HTERT RPE-1 (cell line): ENCODE data around the gene DUT.

ENCODE experiments used
- in situ Hi-C: fragments of 300-500 bp; cut with MboI; formaldehyde crosslinking; loops from 4 replicates; pipeline ENCODE4 v1.14.3; 2020; ENCODE audit warnings: low sequenced_read_pairs

Gene DUT

DNA sequence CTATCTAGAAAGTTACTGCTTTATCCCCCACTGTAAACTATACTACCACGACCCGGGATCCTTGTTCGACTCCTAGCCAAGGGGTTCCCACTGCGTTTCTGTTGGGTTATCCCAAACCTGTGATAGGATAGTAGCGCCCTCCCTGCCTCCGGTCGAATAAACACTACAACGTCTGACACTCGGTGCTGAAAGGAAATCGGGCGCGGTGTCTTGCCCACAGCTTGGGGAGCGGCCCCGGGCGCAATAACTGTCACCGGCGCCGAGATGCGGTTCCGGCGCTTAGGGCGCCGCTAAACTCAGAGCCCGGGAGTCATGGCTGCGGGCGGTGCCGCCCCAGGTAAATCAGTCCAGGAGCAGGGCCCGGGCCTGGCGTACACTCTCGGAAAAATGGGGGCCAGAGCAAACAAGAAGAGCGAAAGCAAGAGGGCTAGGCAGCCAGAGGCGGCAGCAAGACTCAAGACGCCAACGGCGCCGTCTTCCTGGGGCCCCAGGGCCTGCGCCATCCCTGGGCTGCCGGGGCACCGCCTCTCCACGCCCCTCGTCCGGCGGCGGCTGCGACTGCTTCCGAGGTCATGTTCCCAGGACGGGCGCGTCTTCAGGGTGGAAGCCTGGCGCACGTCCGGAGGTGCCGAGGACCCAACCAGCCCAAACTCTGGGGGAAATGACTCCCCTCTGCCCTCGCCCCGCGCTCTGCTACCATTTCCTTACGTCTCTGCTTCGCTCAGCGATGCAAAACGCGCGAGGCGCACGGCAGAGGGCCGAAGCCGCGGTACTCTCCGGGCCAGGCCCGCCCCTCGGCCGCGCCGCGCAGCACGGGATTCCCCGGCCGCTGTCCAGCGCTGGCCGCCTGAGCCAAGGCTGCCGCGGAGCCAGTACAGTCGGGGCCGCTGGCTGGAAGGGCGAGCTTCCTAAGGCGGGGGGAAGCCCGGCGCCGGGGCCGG is at the start of gene DUT:
Gene DUT (plus strand): TSS at position 575 of the 941 bp plus-strand sequence. CDS start 87 bp downstream, at position 662.
- in situ Hi-C loops = no loop called here

DNA sequence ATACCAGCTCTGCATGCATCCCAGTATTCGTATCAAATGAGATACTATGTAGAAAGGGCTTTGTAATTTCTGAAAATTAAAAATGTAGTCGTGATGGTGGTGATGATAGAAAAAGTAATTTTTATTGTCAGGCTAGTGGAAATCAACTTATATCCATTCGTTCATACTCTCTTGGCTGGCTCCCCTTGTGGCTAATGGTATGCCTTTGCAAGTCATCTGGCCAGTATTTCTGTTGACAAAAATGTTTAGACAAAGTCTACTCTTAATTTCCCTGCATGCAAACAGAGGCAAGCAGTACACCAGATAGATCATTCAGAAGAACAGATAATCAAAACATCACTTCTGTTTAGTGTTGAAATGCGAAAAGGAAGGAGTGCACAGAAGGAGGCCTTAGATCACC is 49.6 kb upstream of the DUT start:
- in situ Hi-C loops = no loop called here

DNA sequence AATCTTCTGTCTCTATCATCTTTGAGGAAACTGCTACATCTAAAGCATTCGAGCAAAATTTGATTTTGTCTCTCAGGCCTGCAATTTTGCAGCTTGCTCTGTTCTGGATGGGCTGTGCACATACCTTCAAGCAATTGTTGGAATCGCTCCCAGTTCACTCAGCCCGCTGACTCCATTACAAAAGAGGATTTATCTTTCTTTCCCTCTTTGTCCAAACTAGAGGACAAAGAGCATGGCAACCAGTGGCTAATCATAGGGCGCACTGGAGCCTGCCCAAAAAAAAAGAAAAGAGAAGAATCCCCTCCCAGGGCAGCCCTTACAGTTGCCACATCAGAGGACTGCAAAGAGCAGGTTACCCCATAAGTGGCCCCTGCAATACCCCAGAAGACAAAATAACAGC is 49.0 kb upstream of the DUT start:
- in situ Hi-C loops = no loop called here

DNA sequence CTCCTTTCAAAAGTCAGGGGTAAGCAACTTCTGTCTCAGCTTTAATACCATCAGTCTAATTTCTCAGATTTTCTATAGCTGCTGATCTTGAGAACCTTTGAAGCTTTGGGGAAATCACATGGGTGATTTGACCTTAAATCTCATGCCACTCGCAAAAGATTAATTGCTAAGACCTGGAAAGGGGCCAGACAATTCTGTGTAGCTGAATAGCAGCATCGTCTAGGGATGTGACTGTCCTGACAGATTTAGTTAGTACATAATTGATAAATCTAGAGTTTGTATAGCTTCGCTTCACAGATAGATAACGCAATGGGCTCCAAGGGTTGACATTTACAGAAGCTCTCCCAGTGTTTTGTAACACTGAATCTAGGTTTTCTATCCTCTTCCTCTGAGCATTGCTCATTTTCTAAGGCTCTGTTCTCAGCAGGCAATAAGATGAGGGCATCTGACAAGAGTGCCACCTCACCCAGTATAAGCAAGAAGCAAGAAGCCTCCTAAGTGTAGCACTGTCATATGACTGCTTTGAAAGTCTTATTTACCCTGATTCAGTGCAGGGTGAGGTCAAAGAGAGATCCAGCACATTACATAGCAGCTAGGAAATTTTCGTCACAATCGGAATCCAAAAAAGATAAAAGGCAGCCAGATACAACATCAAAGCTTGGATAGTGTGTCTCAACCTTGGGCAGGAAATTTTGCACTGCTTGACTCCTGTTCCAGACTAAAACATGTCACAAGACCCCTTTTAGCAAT is 47.7 kb upstream of the DUT start:
- in situ Hi-C loops = no loop called here

DNA sequence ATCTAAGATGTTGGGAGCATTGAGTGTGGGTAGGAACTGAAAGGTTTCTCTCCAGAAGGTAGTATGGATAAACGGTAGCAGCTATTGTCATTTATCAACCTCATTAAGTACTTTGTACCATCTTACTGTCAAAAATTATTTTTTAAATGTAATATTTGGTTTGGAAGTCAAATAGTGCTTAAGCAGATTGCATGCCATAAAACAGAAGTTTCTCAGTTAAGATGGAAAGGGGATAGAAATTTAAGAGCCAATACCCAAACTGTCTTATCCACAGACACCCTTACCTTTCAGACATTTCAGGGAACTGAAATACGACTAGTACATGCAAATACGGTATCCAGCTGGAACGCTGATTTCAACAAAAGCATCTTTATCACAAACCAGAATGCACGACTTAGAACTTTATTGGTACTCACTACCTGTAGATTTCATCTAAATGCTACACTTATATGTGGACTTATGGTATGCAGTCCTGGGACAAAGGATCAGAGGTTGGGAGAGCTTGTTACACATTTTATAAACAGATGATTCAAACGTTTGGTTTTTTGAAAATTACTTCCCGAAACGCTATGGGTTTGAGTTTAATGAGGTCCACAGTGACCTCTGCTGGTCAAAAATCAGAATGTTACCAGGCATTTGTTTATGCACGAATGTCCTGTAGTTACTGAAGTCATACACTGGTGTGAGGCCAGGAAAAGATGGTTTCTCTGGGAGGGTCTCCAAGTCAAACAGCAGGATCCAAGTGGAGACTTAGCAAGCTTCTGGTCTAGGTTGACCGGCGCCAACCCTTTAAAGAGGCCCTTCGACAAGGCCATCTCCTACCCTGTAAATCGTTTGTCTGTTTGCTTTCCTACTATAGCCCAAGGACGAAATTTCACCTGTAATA is 45.7 kb upstream of the DUT start:
- in situ Hi-C loops = no loop called here

DNA sequence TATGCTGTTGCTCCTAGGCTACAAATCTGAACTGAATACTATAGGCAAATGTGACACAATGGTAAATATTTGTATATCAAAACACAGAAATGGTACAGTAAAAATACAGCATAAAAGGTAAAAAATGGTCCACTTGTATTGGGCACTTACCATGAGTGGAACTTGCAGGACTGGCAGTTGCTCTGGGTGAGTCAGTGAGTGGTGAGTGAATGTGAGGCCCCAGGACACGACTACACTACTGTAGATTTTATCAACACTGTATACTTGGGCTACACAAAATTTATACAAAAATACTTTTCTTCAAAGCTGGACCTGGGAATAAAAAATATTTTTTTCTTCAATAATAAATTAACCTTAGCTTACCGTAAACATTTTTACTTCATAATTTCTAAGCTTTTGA is 41.6 kb upstream of the DUT start:
- in situ Hi-C loops = no loop called here

DNA sequence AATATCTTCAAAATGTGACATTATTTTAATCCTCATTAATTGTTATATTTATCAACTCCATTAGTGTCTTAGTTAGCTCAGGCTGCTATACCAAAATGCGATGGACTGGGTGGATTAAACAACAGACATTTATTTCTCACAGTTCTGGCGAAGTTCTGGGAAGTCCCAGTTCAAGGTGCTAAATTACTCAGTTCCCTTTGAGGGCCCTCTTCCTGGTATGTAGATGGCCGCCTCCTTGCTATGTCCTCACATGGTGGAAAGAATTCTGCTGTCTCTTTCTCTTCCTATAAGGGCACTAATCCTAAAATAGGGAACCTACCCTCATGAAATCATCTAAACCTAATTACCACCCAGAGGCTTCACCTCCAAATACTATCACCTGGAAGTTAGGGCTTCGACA is 38.8 kb upstream of the DUT start:
- in situ Hi-C loops = no loop called here

DNA sequence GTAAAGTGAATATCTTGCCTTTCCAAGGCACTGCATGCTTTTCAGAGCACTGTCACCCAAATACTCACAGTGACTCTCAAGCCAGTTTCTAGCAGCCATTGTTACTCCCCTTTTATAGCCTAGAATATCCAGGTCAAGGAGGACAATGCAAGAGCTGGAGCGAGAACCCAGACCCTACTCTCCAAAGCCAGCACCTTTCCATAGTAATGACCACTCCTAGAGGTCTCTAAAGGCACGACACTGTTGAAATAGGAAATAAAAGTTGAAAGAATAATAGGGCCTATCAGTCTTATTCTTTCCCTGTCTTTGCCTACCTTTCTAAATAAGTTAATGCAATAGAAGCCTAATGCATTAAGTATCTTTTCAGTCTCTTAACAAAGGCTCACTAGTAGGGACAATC is 33.6 kb upstream of the DUT start:
- in situ Hi-C loops = no loop called here

DNA sequence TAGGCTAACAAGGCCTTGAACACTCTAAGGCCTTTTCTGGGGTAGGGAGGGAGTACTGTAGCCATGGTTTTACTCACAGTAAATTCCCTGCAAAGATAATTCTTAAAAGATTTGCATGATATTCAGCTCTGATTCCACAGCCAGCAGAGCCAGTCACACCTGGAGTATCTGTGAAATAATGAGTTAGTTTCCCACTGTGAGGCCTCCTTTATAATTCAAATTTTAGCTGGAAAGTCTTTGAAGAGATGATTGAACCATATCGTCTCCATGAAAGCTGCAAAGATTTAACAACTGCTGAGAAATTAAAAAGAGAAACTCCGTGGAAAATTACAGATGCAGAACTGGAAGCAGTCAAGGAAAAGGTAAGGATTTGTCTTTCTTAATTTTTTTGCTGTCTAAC is 32.3 kb upstream of the DUT start:
- in situ Hi-C loops = no loop called here

DNA sequence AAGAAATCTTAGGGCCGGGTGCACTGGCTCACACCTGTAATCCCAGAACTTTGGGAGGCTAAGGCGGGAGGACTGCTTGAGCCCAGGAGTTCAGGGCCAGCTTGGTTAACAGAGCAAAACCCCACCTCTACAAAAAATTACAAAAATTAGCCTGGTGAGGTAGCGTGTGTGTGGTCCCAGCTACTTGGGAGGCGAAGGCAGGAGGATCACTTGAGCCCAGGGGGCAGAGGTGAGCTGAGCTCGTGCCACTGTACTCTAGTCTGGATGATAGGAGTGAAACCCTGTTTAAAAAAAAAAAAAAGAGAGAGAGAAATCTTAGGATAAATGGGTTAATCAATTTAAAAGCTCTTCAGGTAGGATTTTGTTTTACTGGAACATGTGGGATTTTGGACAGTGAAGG is 31.2 kb upstream of the DUT start:
- in situ Hi-C loops = no loop called here

DNA sequence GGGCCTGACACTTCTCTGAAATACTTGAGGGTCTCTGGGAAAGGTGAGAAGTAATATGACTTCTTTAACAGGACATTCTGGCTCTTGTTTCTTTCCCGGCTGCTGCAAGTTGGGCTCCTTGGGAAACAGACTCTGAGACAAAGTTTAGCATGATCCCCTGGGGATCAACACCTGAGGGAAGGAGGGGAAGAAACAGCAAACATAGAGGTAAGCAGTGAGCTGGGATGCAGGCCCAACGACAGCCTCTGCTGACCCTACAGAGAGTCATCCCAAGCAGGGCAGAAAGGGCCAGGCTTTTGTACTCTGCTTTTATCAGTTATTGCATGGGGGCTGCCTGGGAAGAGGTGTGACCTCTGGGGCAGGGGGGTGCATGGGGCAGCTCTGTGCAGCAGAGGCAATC is 26.8 kb upstream of the DUT start:
- in situ Hi-C loops = no loop called here

DNA sequence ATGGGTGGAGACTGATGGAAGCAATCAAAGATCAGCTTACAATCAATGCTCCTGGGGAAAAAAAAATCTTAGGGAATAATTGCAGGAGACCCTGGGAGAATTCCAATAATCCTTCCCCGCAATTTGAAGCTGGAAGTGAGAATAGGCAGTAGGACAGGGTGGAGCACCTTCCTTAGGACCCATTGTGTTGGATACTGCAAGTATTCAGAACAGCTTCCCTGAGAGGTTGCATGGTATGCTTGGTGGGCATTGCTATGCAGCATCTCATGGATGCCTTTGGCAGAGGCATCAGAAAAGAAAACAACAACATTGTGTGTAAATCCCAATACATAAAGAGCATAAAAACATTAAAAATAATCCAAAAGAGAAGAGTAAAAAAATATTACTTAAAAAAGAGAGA is 24.6 kb upstream of the DUT start:
- in situ Hi-C loops = no loop called here

DNA sequence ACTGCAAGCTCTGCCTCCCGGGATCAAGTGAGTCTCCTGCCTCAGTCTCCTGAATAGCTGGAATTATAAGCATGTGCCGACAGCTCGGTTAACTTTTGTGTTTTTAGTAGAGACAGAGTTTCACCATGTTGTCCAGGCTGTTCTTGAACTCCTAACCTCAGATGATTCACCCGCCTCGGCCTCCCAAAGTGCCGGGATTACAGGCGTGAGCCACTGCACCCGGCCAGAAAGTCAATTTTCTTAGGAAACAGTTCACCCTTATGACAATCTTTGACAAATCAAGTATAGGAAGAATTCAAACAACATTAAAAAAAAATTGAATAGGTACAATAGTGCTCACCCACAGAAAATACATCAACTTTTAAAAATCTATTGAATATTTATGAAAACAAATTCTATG is 23.6 kb upstream of the DUT start:
- in situ Hi-C loops = no loop called here

DNA sequence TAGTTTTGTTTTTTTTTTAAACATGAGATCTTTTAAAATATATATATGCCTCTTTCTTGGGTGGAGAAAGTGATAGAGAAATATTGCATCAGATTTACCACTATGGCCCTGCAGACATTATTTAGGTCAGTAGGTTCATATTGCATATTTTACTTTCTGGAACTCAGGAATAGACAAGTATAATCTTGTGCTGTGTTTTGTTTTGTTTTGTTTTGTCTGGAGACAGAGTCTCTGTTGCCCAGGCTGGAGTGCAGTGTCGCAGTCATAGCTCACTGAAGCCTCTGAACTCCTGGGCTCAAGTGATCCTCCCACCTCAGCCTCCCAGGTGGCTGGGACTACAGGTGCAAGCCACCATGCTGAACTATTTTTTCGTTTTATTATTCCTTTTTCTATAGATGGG is 21.5 kb upstream of the DUT start:
- in situ Hi-C loops = no loop called here

DNA sequence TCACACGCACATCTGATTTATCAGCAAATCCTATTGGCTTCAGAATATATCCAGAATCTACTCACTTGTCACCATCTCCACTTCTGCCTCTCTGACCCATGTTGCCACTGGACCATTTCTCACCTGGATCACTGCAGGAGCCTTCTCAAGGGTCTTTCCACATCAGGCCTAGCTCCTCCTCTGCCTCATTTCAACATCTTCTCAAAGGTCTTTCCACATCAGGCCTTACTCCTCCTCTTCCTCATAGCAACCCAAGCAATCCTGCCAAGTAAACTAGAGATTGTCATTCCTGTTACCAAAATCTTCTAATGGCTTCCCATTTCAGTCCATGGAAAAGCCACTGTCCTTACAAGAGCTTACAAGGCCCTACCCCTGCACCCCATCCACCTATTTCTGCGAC is 18.0 kb upstream of the DUT start:
- in situ Hi-C loops = no loop called here

DNA sequence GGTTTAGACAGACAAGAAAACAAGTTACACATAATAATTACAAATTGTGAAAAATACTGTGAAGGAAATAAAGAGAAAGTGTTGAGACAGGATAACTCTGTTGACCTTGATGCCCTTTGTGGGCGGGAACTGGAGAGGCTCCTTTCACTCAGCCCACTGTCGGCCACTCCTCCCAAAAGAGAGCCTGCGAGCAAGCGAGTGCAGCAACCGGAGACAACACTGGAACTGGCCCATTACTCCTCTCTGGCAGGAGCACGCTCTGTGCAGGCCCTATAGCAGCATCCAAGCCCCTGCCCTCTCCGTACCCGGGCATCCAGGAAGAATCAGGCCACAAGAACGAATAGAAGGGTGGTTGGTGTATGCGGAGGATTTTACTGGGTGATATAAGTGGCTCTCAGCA is 16.2 kb upstream of the DUT start:
- in situ Hi-C loops = no loop called here

DNA sequence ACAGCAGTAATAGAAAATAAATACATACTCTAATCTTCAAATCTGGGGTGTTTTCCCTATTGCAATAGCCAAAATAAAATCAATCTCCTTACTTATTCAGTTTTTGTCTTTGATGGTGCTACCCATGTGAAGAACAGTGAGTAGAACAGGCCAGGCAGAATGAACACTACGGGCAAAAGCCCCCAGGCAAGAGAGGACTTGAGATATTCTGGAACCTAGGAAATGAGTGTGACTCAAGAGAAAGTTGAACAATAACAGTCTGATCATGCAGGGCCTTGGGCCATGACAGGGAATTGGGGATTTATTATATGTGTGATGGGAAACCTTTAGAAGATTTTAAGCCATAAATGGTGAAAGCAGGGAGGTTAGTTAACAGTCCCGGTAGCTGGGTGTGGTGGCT is 14.0 kb upstream of the DUT start:
- in situ Hi-C loops = no loop called here

DNA sequence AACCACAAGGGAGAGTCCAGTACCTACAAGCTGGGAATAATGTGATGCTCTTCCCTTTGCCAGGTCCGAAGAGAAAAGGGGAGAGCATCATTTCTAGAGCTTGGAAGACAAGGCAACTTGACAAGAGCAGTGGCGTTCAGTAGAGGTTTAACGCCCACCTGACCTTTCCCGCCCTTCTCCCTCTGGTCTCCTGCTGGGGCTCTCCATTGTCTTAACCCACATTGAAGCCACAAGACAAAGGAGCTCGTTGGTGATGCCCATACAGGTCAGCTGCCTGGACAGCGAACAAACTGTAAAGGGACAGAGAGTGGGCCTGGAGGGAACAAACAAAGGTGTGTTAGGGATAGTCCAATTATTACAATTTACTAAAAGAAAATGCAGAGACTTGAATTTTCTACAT is 13.1 kb upstream of the DUT start:
- in situ Hi-C loops = no loop called here

DNA sequence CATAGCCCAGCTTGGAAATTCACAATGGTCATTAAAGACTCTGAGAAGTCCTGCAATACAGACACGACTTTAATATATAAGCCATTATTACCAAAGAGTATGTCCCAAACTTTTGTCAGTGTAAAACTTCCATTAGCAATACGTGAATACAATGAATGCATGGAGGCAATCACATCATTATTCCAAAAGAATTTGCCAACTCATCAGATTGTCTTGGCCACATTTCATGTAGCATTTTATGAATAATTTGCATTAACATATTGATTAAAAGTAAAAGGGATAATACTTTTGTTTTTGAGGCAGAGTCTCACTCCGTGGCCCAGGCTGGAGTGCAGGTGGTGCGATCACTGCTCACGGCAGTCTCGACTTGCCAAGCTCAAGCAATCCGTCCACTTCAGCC is 7.9 kb upstream of the DUT start:
- in situ Hi-C loops = no loop called here

DNA sequence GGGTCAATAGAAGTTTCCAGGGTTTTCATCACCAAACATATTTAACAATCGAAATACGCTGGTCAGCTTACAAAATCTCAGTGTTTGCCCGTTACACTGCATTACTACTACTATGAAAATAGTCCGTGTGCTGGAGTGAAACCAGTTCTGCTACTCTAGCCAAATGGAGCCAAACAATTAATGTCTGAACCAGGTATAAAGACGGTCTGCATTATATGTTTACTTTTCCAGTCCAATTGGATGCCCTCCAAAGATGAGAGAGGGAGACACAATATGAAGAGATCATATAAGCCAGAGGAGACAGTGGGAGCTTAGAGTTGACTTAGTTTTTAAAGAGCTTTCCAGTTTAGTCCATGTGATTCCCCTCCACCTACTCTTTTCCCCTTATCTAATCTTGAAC is 6.3 kb upstream of the DUT start:
- in situ Hi-C loops = no loop called here

DNA sequence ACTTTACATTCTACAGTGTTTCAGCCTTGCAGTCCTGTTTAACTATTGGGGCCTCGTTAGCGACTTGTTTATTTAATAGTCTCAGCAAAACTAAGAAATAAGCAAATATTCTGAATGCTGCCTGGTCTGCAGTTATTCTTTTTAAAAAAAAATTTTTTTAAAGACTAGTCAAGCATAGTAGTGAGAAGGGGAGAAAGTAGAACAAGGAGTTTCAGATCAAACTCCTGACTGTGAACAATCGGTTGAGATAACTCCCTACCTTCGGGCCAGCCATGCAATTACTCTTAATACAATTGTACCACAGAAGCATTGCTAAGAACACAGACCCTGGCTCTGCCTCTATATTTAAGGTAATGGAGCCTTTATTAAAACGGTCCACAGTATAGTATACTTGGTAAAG is 5.8 kb upstream of the DUT start:
- in situ Hi-C loops = no loop called here
